NCI-H69 (cell line): ENCODE results near the gene STEEP1.

Experiments
- DNase-seq: peaks from one replicate; lab custom pipeline; 2025; lab: John Stamatoyannopoulos, UW

STEEP1 gene

DNA sequence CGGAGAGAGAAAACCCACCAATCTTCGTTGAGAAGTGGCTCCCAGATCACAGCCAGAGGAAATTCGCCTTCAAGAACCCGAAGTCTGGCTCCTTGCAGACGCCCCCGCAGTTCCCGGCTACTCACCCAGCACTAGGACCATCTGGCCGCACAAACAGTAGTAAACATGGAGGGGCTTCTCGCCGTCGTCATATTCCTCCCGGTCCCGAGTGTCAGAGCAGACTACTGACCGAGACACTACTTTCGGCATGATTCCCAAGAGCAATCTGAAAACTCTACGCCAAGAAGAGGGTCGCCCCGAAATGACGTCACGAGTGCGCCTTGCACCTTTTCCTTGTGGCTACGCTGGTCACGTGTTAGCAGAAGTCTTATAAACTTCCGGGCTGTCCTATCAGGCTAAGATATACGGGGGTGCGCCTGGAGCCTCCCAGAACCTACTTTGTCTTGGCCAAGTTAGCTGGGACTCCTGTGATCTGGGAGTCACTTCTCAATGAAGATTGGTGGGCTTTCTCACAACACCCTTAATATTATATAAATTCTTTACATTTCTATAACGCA lies at the start of gene STEEP1:
STEEP1 (minus strand) TSS at position 303 of the 557 bp plus-strand sequence; CDS start at position 249, 54 bp downstream.
- peak; percentile 94 for DNase-seq

GRCh38 chrX:119614776-119615175 lies 49.6 kb upstream of the STEEP1 start:
- DNase-seq: no peak

DNA sequence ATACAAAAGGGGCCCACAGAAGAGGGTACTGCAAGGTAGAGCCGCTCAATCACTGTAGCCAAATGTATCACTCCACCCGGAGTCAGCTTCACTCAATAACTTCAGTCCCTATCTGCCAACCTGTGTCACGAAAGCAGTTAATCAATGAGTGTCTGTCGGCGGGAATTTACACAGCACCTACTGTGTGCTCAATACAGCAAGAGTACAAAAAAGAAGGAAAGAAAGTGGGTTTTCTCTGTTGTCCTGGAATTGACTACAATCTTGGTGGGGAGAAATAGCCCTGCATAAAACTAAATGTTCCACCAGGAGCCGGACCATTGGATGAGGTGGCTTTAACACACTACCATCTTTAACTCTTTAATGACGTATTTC lies 41.8 kb upstream of the STEEP1 start:
- DNase-seq: peak; percentile 50

DNA sequence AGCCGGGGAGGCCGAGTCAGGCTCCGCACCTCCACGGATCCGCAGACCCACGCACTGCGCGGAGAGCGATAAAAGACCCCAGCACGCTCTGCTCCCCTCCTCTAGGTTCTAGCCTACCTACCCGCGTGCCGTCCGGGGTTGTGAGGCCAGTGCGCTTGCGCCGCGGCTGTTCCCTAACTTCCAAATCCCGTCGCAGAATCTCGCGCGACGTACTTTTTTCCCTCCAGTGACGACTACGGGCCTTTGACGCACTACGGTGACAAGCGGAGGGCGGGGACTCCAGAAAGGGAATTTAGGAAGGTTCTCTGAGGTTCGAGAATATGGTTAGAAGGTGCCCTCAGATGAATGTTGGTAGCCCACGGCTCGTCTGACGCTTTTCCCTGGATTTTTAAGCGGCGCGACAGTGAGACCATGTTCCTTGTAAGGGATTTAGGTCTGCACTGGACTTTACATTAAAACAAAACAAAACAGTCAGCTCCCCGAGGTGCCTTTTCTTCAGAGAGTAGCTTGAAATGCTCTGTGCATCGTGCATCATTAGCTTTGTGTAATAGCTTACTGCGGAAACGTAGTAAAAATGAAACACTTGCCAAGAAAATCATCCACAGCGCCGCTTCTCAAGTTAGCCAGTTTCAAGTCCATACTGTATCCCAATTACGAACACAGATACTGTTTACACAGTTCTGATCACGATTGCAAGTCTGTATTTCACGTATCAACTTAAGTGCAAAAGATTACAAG lies 41.2 kb upstream of the STEEP1 start, which contains the start of gene NKRF:
NKRF (minus strand) TSS at position 145 of the 738 bp plus-strand sequence.
- peak; percentile 96 for DNase-seq

- DNase-seq: peak; percentile 64
Measured at GRCh38 chrX:119605464-119606279, 40.5 kb upstream of the STEEP1 start.

DNA sequence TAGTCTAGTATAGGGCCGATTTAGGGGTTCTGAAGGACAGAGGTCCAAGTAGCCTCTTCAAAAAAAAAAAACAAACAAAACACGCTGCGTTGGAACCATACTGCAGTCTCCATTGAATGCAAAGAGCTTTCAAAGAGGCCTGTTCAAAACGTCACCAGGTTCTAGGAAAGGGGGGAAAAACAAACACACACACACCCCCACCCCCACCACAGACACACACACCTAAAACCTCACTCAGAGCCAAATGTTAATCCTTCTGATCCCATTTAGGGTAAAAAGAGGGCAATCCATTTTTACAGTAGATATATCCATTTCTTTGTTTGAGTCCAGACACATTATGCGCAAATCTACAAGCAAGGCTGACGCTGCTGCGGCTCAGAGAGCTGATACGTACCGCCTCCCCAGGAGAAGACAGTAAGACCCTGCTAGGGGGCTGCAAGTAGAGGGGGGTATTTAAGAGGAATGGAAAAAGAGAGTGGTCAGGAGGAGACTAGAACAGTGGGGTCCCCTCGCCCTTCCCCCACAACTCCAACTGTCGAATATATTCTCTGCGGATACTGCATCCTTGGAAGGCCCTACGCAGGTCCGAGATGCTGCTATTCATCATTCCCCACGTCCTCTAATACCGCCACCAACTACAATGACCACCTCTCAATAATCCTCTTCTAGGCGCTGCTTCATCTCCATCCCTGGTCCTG lies 39.7 kb upstream of the STEEP1 start:
- DNase-seq: peak; percentile 34

DNA sequence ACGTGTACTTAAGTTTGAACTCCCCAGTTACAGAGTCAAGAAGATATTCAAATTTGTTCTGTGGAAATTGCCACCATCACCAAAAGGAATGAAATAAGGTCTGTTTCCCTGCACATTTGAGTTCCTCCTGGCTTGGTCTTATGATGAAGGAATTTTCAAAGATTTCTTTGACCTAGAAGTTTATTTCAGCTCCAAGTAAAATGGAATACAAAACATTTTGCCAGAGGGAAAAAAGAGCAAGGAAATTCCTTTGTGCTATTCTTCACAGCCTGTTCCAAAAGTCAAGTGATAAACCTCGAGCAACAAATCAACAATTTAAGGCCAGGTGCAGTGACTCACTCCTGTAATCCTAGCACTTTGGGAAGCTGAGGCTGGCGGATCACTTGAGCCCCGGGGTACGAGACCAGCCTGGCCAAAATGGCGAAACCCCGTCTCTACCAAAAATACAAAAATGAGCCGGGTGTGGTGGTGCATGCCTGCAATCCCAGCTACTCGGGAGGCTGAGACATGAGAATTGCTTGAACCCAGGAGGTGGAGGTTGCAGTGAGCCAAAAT lies 37.6 kb upstream of the STEEP1 start:
- no peak for DNase-seq

DNA sequence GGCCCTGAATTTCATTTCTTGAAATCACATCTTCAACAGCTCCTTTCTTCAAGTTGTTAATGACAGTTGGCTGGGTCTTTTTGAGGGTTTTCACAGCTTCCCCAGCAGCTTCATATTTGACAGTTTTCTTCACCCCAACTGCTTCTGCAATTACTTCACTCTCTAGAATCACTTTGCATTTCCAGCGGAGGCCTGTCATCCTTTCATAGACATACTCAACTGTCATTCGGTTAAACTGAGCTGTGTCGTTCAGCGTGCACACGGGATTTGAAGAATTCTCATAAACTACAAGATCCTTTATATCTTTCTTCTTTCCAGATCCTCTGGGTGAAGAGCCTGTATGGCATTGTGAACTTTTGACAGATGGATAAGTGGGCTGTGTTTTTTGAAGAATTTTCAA lies 24.6 kb upstream of the STEEP1 start:
- no peak for DNase-seq

GRCh38 chrX:119583431-119584059 lies 18.3 kb upstream of the STEEP1 start:
- DNase-seq: no peak

GRCh38 chrX:119579414-119579813 lies 14.2 kb upstream of the STEEP1 start:
- DNase-seq: no peak

DNA sequence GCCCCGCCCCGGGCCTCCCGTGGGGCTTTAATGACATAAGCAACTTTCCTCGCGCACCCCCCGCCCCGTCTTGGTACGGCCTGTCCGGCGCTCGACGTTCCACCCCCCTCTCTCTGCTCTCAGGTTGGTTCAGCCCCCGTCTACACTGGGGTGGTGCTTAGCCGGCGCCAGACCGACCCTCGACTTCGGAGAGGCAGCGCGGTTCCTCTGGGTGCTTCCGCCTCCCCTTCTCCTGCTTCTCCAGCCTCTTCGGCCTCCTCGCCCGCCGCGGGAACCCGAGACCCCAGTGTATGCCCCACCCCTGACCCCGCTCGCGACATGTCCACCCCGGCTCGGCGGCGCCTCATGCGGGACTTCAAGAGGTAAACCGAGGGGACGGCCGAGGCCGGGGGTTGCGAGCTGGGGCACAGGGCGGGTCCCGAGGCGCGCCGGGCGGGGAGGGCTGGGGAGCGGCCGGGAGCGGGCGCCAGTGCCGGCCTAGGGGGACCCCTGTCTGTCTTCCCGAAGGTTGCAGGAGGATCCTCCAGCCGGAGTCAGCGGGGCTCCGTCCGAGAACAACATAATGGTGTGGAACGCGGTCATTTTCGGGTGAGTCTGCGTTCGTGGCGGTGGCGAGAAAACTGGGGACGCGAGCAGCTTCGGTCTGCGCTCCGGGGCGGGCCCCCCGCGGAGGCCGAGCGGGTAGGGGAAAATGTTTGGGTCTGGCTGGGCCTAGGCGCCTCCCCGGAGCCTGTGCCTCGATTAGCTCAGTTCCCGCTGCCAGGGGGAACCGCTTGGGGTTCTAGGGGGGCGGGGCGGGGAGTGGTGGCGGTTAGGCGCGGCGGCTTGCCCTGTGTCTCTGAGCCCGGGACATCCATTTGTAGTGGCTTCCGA lies 9.4 kb upstream of the STEEP1 start, which contains the start of gene UBE2A:
UBE2A (plus strand) TSS at position 170 of the 873 bp plus-strand sequence; CDS start at position 319, 149 bp downstream.
- DNase-seq: peak; percentile 95

DNA sequence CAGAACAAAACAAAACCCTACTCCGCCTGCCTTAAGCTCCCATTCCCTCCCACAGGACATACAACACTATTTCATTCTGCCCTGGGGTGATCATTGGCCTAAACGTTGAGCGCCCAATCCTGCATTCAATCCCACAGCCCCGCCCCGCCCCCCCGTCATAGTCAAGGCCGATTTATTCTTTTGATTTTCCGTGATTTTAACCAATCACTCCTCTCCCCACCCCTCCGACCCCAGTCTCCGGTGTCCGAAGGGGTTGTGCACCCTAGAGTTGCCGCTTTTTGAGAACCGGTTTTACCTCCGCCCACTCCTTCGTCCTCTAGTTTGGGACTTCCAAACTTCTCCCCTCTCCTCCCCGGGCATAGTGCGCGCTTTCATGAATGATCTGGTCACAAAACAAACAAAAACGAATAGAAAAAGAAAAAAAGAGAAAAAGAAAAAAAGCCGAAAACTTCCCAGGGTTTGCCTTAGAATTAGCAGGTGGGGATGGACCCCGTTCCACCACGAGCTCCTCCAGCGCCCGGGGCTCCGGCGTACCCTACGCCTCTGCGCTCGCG lies 8.7 kb upstream of the STEEP1 start:
- peak; percentile 54 for DNase-seq

GRCh38 chrX:119573222-119573621 lies 8.0 kb upstream of the STEEP1 start:
- no peak for DNase-seq

GRCh38 chrX:119570351-119570835 lies 5.2 kb upstream of the STEEP1 start:
- no peak for DNase-seq

GRCh38 chrX:119552508-119552907 lies 12.7 kb downstream of the STEEP1 start:
- no peak for DNase-seq

DNA sequence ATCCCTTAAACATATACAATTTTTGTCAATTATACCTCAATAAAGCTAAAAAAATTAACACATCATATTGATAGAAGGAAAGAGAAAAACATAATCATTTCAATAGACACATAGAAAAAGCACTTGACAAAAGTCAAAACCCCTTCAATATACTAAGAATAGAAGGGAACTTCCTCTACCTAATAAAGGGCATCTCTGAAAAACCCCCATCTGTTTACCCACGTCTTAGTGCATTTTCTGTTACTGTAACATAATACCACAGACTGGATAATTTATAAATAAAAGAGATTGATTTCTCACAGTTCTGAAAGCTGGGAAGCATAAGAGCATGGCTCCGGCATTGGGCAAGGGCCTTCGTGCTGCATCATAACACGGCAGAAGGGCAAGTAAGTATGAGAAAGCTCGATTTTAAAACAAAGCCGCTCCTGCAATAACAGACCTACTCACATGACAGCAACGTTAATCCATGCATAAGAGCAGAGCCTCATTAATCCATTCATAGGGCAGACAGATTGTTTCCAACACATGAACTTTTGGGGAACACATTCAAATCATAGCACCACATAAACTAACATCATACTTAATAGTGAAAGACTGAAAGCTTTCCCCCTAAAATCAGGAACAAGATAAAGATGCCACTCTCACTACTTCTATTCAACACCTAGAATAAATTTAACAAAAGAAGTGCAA lies 15.7 kb downstream of the STEEP1 start:
- DNase-seq: no peak

- DNase-seq: no peak
Measured at GRCh38 chrX:119541188-119541587, 24.0 kb downstream of the STEEP1 start.

DNA sequence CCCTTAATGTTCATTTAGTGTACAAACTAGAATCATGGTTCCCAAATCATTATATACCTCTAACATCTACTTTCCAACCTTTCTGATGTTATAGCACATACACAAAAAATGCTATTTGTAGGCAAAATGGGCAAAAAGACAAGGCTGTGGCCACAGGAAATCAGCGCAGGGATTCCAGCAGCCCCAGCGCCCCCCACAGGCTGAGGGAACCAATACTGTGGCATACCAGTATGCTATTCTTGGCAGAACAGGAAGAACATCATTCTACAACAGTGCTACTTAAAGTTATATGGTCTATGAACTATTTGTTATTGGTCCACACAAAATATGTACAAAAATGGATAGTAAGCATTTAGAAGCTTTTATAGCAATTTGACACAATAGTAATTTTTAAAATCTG lies 25.3 kb downstream of the STEEP1 start:
- DNase-seq: no peak

GRCh38 chrX:119537487-119537886 lies 27.7 kb downstream of the STEEP1 start:
- no peak for DNase-seq
